HepG2 (cell line): ENCODE results near the gene CCND1. TPM values are rescaled to one million over a fixed set of nuclear protein-coding genes. Genes with fewer than 3 reads are reported as not detected.

Experiments used
- HMG20A ChIP-seq: IDR thresholded peaks from 2 replicates; pipeline ENCODE4 v1.6.1; 2016; ENCODE audit warnings: borderline replicate concordance
- HNRNPUL1 ChIP-seq: fragments of 200-400 bp; formaldehyde crosslinking; IDR thresholded peaks from 2 replicates; pipeline ENCODE4 v1.6.1; 2017; ENCODE audit warnings: low read depth, mild to moderate bottlenecking, low read length, moderate library complexity
- MIER2 ChIP-seq: IDR thresholded peaks from 2 replicates; pipeline ENCODE4 v1.6.1; 2016; ENCODE audit warnings: missing biosample characterization, missing genetic modification reagents
- NFYC ChIP-seq: IDR thresholded peaks from 2 replicates; pipeline ENCODE4 v1.6.1; 2016; ENCODE audit warnings: missing genetic modification reagents, missing compliant biosample characterization
- NR2F2 ChIP-seq: IDR thresholded peaks from 2 replicates; pipeline ENCODE4 v1.6.1; 2012; ENCODE audit warnings: low read depth, inconsistent platforms, borderline replicate concordance
- PREB ChIP-seq: sonication (generic); formaldehyde crosslinking; IDR thresholded peaks from 2 replicates; pipeline ENCODE4 v1.4.0; 2020; ENCODE audit warnings: missing genetic modification reagents
- REL ChIP-seq: sonication (generic); formaldehyde crosslinking; conservative IDR thresholded peaks from 2 replicates; pipeline ENCODE4 v1.8.0; 2022; ENCODE audit warnings: mild to moderate bottlenecking, missing genetic modification reagents, moderate library complexity
- SMYD3 ChIP-seq: sonication (generic); formaldehyde crosslinking; IDR thresholded peaks from 2 replicates; pipeline ENCODE4 v1.8.1; 2023; ENCODE audit warnings: mild to moderate bottlenecking, missing genetic modification reagents
- TAF1 ChIP-seq: sonication (generic); formaldehyde crosslinking; IDR thresholded peaks from 2 replicates; pipeline ENCODE4 v1.4.0; 2020; ENCODE audit warnings: missing genetic modification reagents
- ZNF616 ChIP-seq: sonication (generic); formaldehyde crosslinking; IDR thresholded peaks from 2 replicates; pipeline ENCODE4 v1.5.0; 2020; ENCODE audit warnings: low read depth, mild to moderate bottlenecking, missing genetic modification reagents
- ZNF670 ChIP-seq: sonication (generic); formaldehyde crosslinking; IDR thresholded peaks from 2 replicates; pipeline ENCODE4 v1.8.0; 2022; ENCODE audit warnings: mild to moderate bottlenecking, missing genetic modification reagents, borderline replicate concordance
- ZSCAN20 ChIP-seq: sonication (generic); formaldehyde crosslinking; IDR thresholded peaks from 2 replicates; pipeline ENCODE4 v1.4.0; 2020; ENCODE audit warnings: missing genetic modification reagents, mild to moderate bottlenecking, borderline replicate concordance
- polyA plus RNA-seq, 8 experiments: library from polyadenylated mRNA; depleted of rRNA in 3 of 8; stranded (reverse) in 7 of 8; unstranded in 1 of 8; fragments of >200 nt; fragmentation: Illumina TruSeq in 4 of 8; extraction: Trizol in 4 of 8; gene quantifications; 2 replicates each; pipeline versions ENCODE4 v1.2.1 to v1.2.3, GENCODE V29; 2011 to 2016; ENCODE audit warnings: low read depth in 4 of 8, missing spikeins in 1 of 8, mixed read lengths in 1 of 8; ENCODE audit not compliant: insufficient read depth in 1 of 8
- total RNA-seq, 5 experiments: library from RNA; depleted of rRNA; stranded (reverse); fragments of >200 nt; fragmentation: Illumina TruSeq; extraction: Trizol; gene quantifications; 2 replicates each; pipeline ENCODE4 v1.2.3, GENCODE V29; 2016; ENCODE audit warnings: low read depth in 1 of 5
- TF ChIP-seq, protein P1 (sequence below): sonication (generic); formaldehyde crosslinking; IDR thresholded peaks from 2 replicates; pipeline ENCODE4 v1.4.0; 2020; ENCODE audit warnings: missing genetic modification reagents, low read depth, mild to moderate bottlenecking, borderline replicate concordance
- TF ChIP-seq, protein P2 (sequence below): sonication (generic); formaldehyde crosslinking; IDR thresholded peaks from 2 replicates; pipeline ENCODE4 v1.4.0; 2020; ENCODE audit warnings: missing genetic modification reagents, borderline replicate concordance
- TF ChIP-seq, protein P3 (sequence below): sonication (generic); formaldehyde crosslinking; IDR thresholded peaks from 2 replicates; pipeline ENCODE4 v1.4.0; 2020; ENCODE audit warnings: low read depth, missing genetic modification reagents
- TF ChIP-seq, protein P4 (sequence below): IDR thresholded peaks from 2 replicates; pipeline ENCODE4 v1.6.1; 2016; ENCODE audit warnings: missing biosample characterization, missing genetic modification reagents, low read depth

CCND1 gene
- total and polyA plus RNA-seq, 2 of the 13 experiments (the other 11 are each of a cell fraction or from before 2014, with no cell fraction given) = 107 to 136 TPM

- TF ChIP-seq, protein P1, sequence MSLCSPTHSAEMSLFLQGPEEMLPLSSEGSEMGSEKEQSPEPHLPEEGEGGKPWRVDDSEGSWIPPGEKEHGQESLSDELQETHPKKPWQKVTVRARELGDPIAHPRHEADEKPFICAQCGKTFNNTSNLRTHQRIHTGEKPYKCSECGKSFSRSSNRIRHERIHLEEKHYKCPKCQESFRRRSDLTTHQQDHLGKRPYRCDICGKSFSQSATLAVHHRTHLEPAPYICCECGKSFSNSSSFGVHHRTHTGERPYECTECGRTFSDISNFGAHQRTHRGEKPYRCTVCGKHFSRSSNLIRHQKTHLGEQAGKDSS (CRISPR knock-in tag) = peak; percentile 68
- no peak for TF ChIP-seq HNRNPUL1
- no peak for TF ChIP-seq PREB (CRISPR knock-in tag)
- peak; percentile 37; the same call in 1 of the 2 replicates for TF ChIP-seq HMG20A (CRISPR knock-in tag)
- 0 out of 2 replicates have a peak, but pooled peaks have one; percentile 49 for TF ChIP-seq SMYD3
- TF ChIP-seq MIER2 (CRISPR knock-in tag) = peak; percentile 68
- TF ChIP-seq, protein P2, sequence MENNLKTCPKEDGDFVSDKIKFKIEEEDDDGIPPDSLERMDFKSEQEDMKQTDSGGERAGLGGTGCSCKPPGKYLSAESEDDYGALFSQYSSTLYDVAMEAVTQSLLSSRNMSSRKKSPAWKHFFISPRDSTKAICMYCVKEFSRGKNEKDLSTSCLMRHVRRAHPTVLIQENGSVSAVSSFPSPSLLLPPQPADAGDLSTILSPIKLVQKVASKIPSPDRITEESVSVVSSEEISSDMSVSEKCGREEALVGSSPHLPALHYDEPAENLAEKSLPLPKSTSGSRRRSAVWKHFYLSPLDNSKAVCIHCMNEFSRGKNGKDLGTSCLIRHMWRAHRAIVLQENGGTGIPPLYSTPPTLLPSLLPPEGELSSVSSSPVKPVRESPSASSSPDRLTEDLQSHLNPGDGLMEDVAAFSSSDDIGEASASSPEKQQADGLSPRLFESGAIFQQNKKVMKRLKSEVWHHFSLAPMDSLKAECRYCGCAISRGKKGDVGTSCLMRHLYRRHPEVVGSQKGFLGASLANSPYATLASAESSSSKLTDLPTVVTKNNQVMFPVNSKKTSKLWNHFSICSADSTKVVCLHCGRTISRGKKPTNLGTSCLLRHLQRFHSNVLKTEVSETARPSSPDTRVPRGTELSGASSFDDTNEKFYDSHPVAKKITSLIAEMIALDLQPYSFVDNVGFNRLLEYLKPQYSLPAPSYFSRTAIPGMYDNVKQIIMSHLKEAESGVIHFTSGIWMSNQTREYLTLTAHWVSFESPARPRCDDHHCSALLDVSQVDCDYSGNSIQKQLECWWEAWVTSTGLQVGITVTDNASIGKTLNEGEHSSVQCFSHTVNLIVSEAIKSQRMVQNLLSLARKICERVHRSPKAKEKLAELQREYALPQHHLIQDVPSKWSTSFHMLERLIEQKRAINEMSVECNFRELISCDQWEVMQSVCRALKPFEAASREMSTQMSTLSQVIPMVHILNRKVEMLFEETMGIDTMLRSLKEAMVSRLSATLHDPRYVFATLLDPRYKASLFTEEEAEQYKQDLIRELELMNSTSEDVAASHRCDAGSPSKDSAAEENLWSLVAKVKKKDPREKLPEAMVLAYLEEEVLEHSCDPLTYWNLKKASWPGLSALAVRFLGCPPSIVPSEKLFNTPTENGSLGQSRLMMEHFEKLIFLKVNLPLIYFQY (CRISPR knock-in tag) = peak; percentile 85; the same call in 1 of the 2 replicates
- TF ChIP-seq ZNF616 = peak; percentile 92
- peak; percentile 91 for TF ChIP-seq ZNF670 (CRISPR knock-in tag)
- TF ChIP-seq, protein P3, sequence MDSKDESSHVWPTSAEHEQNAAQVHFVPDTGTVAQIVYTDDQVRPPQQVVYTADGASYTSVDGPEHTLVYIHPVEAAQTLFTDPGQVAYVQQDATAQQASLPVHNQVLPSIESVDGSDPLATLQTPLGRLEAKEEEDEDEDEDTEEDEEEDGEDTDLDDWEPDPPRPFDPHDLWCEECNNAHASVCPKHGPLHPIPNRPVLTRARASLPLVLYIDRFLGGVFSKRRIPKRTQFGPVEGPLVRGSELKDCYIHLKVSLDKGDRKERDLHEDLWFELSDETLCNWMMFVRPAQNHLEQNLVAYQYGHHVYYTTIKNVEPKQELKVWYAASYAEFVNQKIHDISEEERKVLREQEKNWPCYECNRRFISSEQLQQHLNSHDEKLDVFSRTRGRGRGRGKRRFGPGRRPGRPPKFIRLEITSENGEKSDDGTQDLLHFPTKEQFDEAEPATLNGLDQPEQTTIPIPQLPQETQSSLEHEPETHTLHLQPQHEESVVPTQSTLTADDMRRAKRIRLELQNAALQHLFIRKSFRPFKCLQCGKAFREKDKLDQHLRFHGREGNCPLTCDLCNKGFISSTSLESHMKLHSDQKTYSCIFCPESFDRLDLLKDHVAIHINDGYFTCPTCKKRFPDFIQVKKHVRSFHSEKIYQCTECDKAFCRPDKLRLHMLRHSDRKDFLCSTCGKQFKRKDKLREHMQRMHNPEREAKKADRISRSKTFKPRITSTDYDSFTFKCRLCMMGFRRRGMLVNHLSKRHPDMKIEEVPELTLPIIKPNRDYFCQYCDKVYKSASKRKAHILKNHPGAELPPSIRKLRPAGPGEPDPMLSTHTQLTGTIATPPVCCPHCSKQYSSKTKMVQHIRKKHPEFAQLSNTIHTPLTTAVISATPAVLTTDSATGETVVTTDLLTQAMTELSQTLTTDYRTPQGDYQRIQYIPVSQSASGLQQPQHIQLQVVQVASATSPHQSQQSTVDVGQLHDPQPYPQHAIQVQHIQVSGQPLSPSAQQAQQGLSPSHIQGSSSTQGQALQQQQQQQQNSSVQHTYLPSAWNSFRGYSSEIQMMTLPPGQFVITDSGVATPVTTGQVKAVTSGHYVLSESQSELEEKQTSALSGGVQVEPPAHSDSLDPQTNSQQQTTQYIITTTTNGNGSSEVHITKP = peak; percentile 53; the same call in 1 of the 2 replicates
- TF ChIP-seq NFYC (CRISPR knock-in tag) = 0 out of 2 replicates have a peak, but pooled peaks have one; percentile 12
- TF ChIP-seq REL (CRISPR knock-in tag) = 0 out of 2 replicates have a peak, but pooled peaks have one; percentile 34
- TF ChIP-seq NR2F2 = no peak
- peak; percentile 34; the same call in 1 of the 2 replicates for TF ChIP-seq TAF1 (CRISPR knock-in tag)
- TF ChIP-seq, protein P4, sequence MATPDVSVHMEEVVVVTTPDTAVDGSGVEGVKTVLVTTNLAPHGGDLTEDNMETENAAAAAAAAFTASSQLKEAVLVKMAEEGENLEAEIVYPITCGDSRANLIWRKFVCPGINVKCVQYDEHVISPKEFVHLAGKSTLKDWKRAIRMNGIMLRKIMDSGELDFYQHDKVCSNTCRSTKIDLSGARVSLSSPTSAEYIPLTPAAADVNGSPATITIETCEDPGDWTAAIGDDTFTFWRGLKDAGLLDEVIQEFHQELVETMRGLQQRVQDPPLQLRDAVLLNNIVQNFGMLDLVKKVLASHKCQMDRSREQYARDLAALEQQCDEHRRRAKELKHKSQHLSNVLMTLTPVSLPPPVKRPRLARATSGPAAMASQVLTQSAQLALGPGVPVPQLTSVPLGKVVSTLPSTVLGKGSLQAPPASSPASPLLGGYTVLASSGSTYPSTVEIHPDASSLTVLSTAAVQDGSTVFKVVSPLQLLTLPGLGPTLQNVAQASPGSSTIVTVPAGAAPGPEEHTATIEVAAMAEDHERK = no peak
- no peak for TF ChIP-seq ZSCAN20 (CRISPR knock-in tag)
Measured at GRCh38 chr11:69667619-69668604, 27.0 kb downstream of the CCND1 start (continued).
